ENCODE data around the gene PTPRB.
A peak's percentile ranks its signal among the peaks of the same experiment; 100 is the strongest.

Gene PTPRB

DNA sequence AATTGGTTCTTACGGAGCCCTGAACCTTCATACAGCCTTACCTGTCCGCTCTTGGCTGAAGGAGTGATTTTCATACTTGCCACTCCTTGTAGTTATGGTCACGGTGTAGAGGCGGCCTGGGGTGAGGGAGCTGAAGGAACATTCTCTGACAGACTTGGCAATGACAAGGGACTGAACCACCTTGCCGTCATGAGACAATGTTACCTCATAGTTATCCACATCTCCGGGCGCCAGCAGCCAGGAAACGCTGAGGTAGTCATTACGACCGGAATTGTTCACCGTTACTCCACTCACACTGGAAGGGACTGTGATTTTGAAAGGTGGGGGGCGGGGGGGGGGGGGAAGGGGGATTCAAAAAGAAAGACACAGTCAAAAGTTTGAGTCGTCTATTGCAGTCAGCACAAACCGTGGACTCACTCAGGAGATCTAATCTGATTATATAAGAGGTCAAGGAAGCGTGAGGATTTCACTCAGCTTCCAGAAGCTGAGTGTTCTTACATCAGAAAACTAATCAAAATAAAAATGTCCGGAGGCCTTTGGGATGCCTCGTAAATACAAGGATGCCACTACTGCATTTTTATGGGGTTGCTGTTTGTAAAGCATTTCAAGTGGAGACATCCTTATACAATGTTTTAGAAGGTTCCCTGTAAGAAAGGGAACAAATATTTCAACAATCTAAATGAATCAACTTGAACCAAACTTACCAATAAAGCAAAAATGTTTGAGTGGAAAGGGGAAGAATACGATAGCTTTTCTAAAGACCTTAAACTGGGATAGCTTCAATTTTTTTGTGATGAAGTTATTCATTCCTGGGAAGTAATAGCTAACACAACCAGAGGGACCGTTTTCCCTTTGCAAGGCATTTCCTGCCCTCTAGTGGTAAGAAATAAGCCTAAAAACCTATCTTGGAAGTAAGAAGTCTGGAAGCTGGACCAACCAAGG, 60.6 kb downstream of the PTPRB start:
- H3K79me1 ChIP-seq (ENCODE audit: low read length): no peaks in the 10 kb centered on the region
- no peak overlapping the region for H3K4me3 ChIP-seq (ENCODE audit: low read length)
- H3K79me2 ChIP-seq (ENCODE audit: control insufficient read depth, insufficient read depth, low read length): no peaks in the 10 kb centered on the region
- H3K36me3 ChIP-seq (ENCODE audit: control insufficient read depth, insufficient read depth, low read length): no peaks in the 10 kb centered on the region
- H3K9ac ChIP-seq (ENCODE audit: low read length): no peak overlapping the region
- H3K4ac ChIP-seq (ENCODE audit: low read depth, low read length): no peak overlapping the region
- H4K5ac ChIP-seq (ENCODE audit: low read length): no peak overlapping the region
- H3K4me1 ChIP-seq (ENCODE audit: control insufficient read depth, low read depth, low read length): no peaks in the 10 kb centered on the region
- no peak overlapping the region for H2AK5ac ChIP-seq (ENCODE audit: low read length)
- no peak overlapping the region for H3K18ac ChIP-seq (ENCODE audit: low read length)
- no peak overlapping the region for H3K56ac ChIP-seq (ENCODE audit: low read length)
- H4K8ac ChIP-seq (ENCODE audit: low read depth, low read length): no peak overlapping the region
- no peaks in the 10 kb centered on the region for H3K27me3 ChIP-seq (ENCODE audit: insufficient read depth, low read length, poor library complexity)
- H3K27ac ChIP-seq (ENCODE audit: low read depth, low read length): no peak overlapping the region
- no peak overlapping the region for H3K23ac ChIP-seq (ENCODE audit: low read length)
- WGBS (ENCODE audit: extremely low coverage, insufficient coverage, low lambda C conversion rate): no CpG with 5 or more reads among the region's 19 CpGs
- H3K4me2 ChIP-seq (ENCODE audit: low read length): no peak overlapping the region
- H2BK120ac ChIP-seq (ENCODE audit: low read depth, low read length): no peak overlapping the region
- no peak overlapping the region for H2BK5ac ChIP-seq (ENCODE audit: low read length)
- H2BK15ac ChIP-seq (replicated peaks; ENCODE audit: low read depth): no peak overlapping the region
- peak; percentile 83 for DNase-seq

DNA sequence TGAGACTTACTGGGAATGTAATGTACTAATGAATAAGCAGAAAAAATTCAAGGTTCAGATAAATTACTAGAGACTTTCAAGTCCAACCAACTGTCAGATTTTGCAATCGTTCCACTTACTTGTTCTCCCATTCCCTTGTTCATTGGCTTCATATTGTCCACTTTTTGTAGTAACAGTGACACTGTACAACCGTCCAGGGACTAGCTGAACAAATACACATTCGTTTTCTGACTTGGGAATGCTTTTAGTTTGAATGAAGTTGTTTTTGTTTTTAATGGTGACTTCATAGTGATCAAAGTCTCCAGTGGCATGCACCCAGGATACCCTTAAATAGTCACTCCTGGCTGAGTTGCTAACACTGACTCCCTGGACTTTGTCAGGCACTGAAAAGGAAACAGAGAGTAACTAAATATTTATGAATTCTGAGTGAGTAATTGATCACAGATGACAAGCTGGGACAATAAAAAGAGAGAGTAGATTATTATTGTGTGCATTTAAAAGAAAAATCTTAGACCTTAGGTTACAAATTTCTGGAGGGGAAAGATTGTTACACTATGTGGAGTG, 65.4 kb downstream of the PTPRB start:
- H3K9ac ChIP-seq (ENCODE audit: low read length): no peak overlapping the region
- H4K5ac ChIP-seq (ENCODE audit: low read length): no peak overlapping the region
- no peak overlapping the region for H3K18ac ChIP-seq (ENCODE audit: low read length)
- H3K23ac ChIP-seq (ENCODE audit: low read length): no peak overlapping the region
- H3K27ac ChIP-seq (ENCODE audit: low read depth, low read length): no peak overlapping the region
- H3K4me1 ChIP-seq (ENCODE audit: control insufficient read depth, low read depth, low read length): no peaks in the 10 kb centered on the region
- WGBS (ENCODE audit: extremely low coverage, insufficient coverage, low lambda C conversion rate): no CpG with 5 or more reads among the region's 3 CpGs
- H2BK120ac ChIP-seq (ENCODE audit: low read depth, low read length): no peak overlapping the region
- no peak overlapping the region for H2BK5ac ChIP-seq (ENCODE audit: low read length)
- H4K8ac ChIP-seq (ENCODE audit: low read depth, low read length): no peak overlapping the region
- no peaks in the 10 kb centered on the region for H3K79me1 ChIP-seq (ENCODE audit: low read length)
- peak overlapping the region; percentile 57 for H2BK15ac ChIP-seq (replicated peaks; ENCODE audit: low read depth)
- H3K4me3 ChIP-seq (ENCODE audit: low read length): no peak overlapping the region
- H2AK5ac ChIP-seq (ENCODE audit: low read length): no peak overlapping the region
- H3K4ac ChIP-seq (ENCODE audit: low read depth, low read length): no peak overlapping the region
- no peaks in the 10 kb centered on the region for H3K79me2 ChIP-seq (ENCODE audit: control insufficient read depth, insufficient read depth, low read length)
- H3K27me3 ChIP-seq (ENCODE audit: insufficient read depth, low read length, poor library complexity): no peaks in the 10 kb centered on the region
- DNase-seq: no peak
- H3K4me2 ChIP-seq (ENCODE audit: low read length): no peak overlapping the region
- H3K36me3 ChIP-seq (ENCODE audit: control insufficient read depth, insufficient read depth, low read length): no peaks in the 10 kb centered on the region
- H3K56ac ChIP-seq (ENCODE audit: low read length): no peak overlapping the region

- H2BK15ac ChIP-seq (replicated peaks; ENCODE audit: low read depth): no peak overlapping the region
- H3K79me2 ChIP-seq (ENCODE audit: control insufficient read depth, insufficient read depth, low read length): no peaks in the 10 kb centered on the region
- H4K5ac ChIP-seq (ENCODE audit: low read length): no peak overlapping the region
- no peak overlapping the region for H2BK5ac ChIP-seq (ENCODE audit: low read length)
- H2BK120ac ChIP-seq (ENCODE audit: low read depth, low read length): no peak overlapping the region
- no peak overlapping the region for H3K4ac ChIP-seq (ENCODE audit: low read depth, low read length)
- H3K18ac ChIP-seq (ENCODE audit: low read length): no peak overlapping the region
- no peaks in the 10 kb centered on the region for H3K27me3 ChIP-seq (ENCODE audit: insufficient read depth, low read length, poor library complexity)
- no peak overlapping the region for H3K27ac ChIP-seq (ENCODE audit: low read depth, low read length)
- no peak overlapping the region for H4K8ac ChIP-seq (ENCODE audit: low read depth, low read length)
- no peaks in the 10 kb centered on the region for H3K79me1 ChIP-seq (ENCODE audit: low read length)
- H2AK5ac ChIP-seq (ENCODE audit: low read length): no peak overlapping the region
- H3K36me3 ChIP-seq (ENCODE audit: control insufficient read depth, insufficient read depth, low read length): no peaks in the 10 kb centered on the region
- H3K4me3 ChIP-seq (ENCODE audit: low read length): no peak overlapping the region
- no peak overlapping the region for H3K56ac ChIP-seq (ENCODE audit: low read length)
- no peak overlapping the region for H3K23ac ChIP-seq (ENCODE audit: low read length)
- DNase-seq: no peak
- H3K4me1 ChIP-seq (ENCODE audit: control insufficient read depth, low read depth, low read length): no peaks in the 10 kb centered on the region
- H3K4me2 ChIP-seq (ENCODE audit: low read length): no peak overlapping the region
- no peak overlapping the region for H3K9ac ChIP-seq (ENCODE audit: low read length)
- no CpG with 5 or more reads among the region's 8 CpGs for WGBS (ENCODE audit: extremely low coverage, insufficient coverage, low lambda C conversion rate)
Measured at GRCh38 chr12:70571029-70571428, 66.2 kb downstream of the PTPRB start.

- H4K5ac ChIP-seq (ENCODE audit: low read length): no peak overlapping the region
- peaks cover 2% of the 10 kb centered on the region for H3K4me1 ChIP-seq (ENCODE audit: control insufficient read depth, low read depth, low read length)
- no peak overlapping the region for H3K18ac ChIP-seq (ENCODE audit: low read length)
- no peaks in the 10 kb centered on the region for H3K36me3 ChIP-seq (ENCODE audit: control insufficient read depth, insufficient read depth, low read length)
- H3K4ac ChIP-seq (ENCODE audit: low read depth, low read length): no peak overlapping the region
- no peak overlapping the region for H3K23ac ChIP-seq (ENCODE audit: low read length)
- H3K56ac ChIP-seq (ENCODE audit: low read length): no peak overlapping the region
- WGBS (ENCODE audit: extremely low coverage, insufficient coverage, low lambda C conversion rate): no CpG with 5 or more reads among the region's 4 CpGs
- no peaks in the 10 kb centered on the region for H3K79me2 ChIP-seq (ENCODE audit: control insufficient read depth, insufficient read depth, low read length)
- no peak overlapping the region for H3K4me2 ChIP-seq (ENCODE audit: low read length)
- no peak overlapping the region for H2BK120ac ChIP-seq (ENCODE audit: low read depth, low read length)
- no peak overlapping the region for H3K4me3 ChIP-seq (ENCODE audit: low read length)
- no peaks in the 10 kb centered on the region for H3K79me1 ChIP-seq (ENCODE audit: low read length)
- no peak overlapping the region for H2AK5ac ChIP-seq (ENCODE audit: low read length)
- H4K8ac ChIP-seq (ENCODE audit: low read depth, low read length): no peak overlapping the region
- H3K27ac ChIP-seq (ENCODE audit: low read depth, low read length): no peak overlapping the region
- no peaks in the 10 kb centered on the region for H3K27me3 ChIP-seq (ENCODE audit: insufficient read depth, low read length, poor library complexity)
- DNase-seq: no peak
- no peak overlapping the region for H2BK15ac ChIP-seq (replicated peaks; ENCODE audit: low read depth)
- no peak overlapping the region for H3K9ac ChIP-seq (ENCODE audit: low read length)
- no peak overlapping the region for H2BK5ac ChIP-seq (ENCODE audit: low read length)
Measured at GRCh38 chr12:70561550-70561949, 75.7 kb downstream of the PTPRB start.

- Histone ChIP-seq H4K8ac (ENCODE audit: low read depth, low read length) (no peak overlapping the region), H3K4ac (ENCODE audit: low read depth, low read length) (no peak overlapping the region), H3K23ac (ENCODE audit: low read length) (no peak overlapping the region), H3K4me3 (ENCODE audit: low read length) (no peak overlapping the region), H3K79me1 (ENCODE audit: low read length) (no peaks in the 10 kb centered on the region), H3K27ac (ENCODE audit: low read depth, low read length) (no peak overlapping the region), H3K27me3 (ENCODE audit: insufficient read depth, low read length, poor library complexity) (no peaks in the 10 kb centered on the region), H3K56ac (ENCODE audit: low read length) (no peak overlapping the region), H3K18ac (ENCODE audit: low read length) (no peak overlapping the region), H3K79me2 (ENCODE audit: control insufficient read depth, insufficient read depth, low read length) (no peaks in the 10 kb centered on the region), H3K36me3 (ENCODE audit: control insufficient read depth, insufficient read depth, low read length) (no peaks in the 10 kb centered on the region), H2BK120ac (ENCODE audit: low read depth, low read length) (no peak overlapping the region), H3K4me2 (ENCODE audit: low read length) (no peak overlapping the region), H2BK15ac (replicated peaks; ENCODE audit: low read depth) (no peak overlapping the region), H4K5ac (ENCODE audit: low read length) (no peak overlapping the region), H2BK5ac (ENCODE audit: low read length) (no peak overlapping the region), H2AK5ac (ENCODE audit: low read length) (no peak overlapping the region), H3K4me1 (ENCODE audit: control insufficient read depth, low read depth, low read length) (peaks cover 5% of the 10 kb centered on the region), H3K9ac (ENCODE audit: low read length) (no peak overlapping the region)
- no CpG with 5 or more reads among the region's 7 CpGs for WGBS (ENCODE audit: extremely low coverage, insufficient coverage, low lambda C conversion rate)
- no peak for DNase-seq
Measured at GRCh38 chr12:70560671-70561070, 76.6 kb downstream of the PTPRB start.
